GM12875 (cell line): ENCODE data around the gene VPS13C.

Experiments used
- H3K4me3 ChIP-seq: one replicate; pipeline ENCODE4 v1.5.1; 2011; ENCODE audit warnings: low read depth, low read length, control low read depth
- CTCF ChIP-seq: IDR thresholded peaks from 2 replicates; pipeline ENCODE4 v1.5.1; 2011; ENCODE audit warnings: low read depth, mild to moderate bottlenecking, control low read depth, inconsistent platforms, low read length, moderate library complexity, borderline replicate concordance; ENCODE audit not compliant: insufficient read depth

VPS13C gene

GRCh38 chr15:62088353-62088693, 28.1 kb upstream of the VPS13C start:
- no peak for TF ChIP-seq CTCF

GRCh38 chr15:62087671-62088352, 27.6 kb upstream of the VPS13C start:
- TF ChIP-seq CTCF: no peak
- H3K4me3 ChIP-seq: no peak overlapping the region

More at GRCh38 chr15:62088353-62088693, 28.1 kb upstream of the VPS13C start:
- no peak overlapping the region for H3K4me3 ChIP-seq

- no peak for TF ChIP-seq CTCF
- H3K4me3 ChIP-seq: no peak overlapping the region
Measured at GRCh38 chr15:62085740-62086139, 25.5 kb upstream of the VPS13C start.

- no peak overlapping the region for H3K4me3 ChIP-seq
- TF ChIP-seq CTCF: no peak
Measured at GRCh38 chr15:62083194-62084154, 23.2 kb upstream of the VPS13C start.

GRCh38 chr15:62079594-62079993, 19.3 kb upstream of the VPS13C start:
- H3K4me3 ChIP-seq: no peak overlapping the region
- no peak for TF ChIP-seq CTCF

GRCh38 chr15:62075595-62076277, 15.5 kb upstream of the VPS13C start:
- no peak for TF ChIP-seq CTCF
- H3K4me3 ChIP-seq: no peak overlapping the region
